ENCODE measurements around the gene PCCA. TPM values are rescaled to one million over a fixed set of nuclear protein-coding genes. Genes with fewer than 3 reads are reported as not detected.
A peak's percentile ranks its signal among the peaks of the same experiment; 100 is the strongest.
"Not testable (repeated sequence)": the region's sequence is repeated elsewhere in the genome, so short reads cannot be mapped to it uniquely, and the experiment has no call there.

The PCCA gene
- total RNA-seq, 3 donors from 2014 or later: 55.7 to 98.6 (median 70.5) TPM

DNA sequence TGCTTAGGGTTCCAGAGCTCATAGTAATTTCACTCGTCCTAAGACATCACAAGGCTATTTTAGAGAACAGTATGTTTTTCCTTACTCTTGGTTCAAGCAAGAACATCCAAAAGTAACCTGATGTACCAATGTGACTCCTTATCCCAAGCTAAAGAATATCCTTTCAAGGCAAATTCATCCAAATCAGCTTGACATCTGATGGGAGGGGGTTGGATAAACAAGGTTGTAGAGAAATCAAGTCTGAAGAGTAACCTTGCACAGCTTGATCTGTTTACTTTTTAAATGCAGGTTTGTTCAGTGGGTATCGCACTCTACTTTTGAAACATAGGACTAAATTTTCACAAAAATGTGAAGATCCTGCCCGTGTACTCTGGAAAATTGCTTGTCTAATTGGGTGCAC, 298.5 kb downstream of the PCCA start:
- ATAC-seq: no peak
- DNase-seq: no peak
- intact Hi-C loops (cut with DNase I, micrococcal nuclease): no loop called here

DNA sequence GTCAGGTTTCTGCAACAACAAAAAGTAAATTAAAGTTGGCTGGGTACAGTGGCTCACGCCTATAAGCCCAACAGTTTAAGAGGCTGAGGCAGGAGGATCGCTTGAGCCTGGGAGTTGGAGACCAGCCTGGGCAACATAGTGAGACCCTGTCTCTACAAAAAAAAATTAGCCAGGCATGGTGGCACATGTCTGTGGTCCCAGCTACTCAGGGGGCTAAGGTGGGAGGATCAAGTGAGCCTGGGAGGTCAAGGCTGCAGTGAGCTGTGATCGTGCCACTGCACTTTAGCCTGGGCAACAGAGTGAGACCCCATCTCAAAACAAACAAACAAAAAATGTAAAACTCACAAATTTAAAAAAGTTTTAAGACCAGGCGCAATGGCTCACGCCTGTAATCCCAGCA, 299.3 kb downstream of the PCCA start:
- H3K36me3 ChIP-seq (ENCODE audit: low read depth); intact Hi-C loops (cut with DNase I, micrococcal nuclease); DNase-seq; H3K4me3 ChIP-seq; ATAC-seq; H3K4me1 ChIP-seq (ENCODE audit: low read depth); H3K9me3 ChIP-seq: not testable (repeated sequence)

More for the DNA sequence above, 298.5 kb downstream of the PCCA start:
- H3K36me3 ChIP-seq (ENCODE audit: low read depth): no peaks in the 10 kb centered on the region
- no peaks in the 10 kb centered on the region for H3K4me1 ChIP-seq (ENCODE audit: low read depth)
- no peak overlapping the region for H3K4me3 ChIP-seq
- TF ChIP-seq, protein P1, sequence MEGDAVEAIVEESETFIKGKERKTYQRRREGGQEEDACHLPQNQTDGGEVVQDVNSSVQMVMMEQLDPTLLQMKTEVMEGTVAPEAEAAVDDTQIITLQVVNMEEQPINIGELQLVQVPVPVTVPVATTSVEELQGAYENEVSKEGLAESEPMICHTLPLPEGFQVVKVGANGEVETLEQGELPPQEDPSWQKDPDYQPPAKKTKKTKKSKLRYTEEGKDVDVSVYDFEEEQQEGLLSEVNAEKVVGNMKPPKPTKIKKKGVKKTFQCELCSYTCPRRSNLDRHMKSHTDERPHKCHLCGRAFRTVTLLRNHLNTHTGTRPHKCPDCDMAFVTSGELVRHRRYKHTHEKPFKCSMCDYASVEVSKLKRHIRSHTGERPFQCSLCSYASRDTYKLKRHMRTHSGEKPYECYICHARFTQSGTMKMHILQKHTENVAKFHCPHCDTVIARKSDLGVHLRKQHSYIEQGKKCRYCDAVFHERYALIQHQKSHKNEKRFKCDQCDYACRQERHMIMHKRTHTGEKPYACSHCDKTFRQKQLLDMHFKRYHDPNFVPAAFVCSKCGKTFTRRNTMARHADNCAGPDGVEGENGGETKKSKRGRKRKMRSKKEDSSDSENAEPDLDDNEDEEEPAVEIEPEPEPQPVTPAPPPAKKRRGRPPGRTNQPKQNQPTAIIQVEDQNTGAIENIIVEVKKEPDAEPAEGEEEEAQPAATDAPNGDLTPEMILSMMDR (IDR thresholded peaks at IDR 0.05): no peak
- H3K9me3 ChIP-seq: no peaks in the 10 kb centered on the region

DNA sequence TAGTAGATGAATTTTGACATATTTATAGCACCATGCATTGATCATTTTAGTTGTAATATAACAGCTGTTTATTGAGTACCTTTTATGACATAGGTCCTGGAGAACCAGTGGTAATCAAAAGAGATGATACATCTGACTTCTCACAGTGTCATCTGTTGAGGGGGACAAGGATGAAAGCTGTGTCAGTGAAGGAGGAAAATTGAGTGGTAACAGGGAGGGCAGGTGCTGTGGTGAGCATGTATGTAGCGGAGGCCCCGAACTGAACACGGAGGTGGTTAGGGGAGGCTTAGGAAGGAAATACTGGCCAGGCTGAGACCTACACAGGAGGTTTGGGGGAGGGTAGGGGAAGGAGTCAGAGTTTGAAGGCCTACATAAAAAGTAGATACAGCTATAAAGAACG, 300.0 kb downstream of the PCCA start:
- Histone ChIP-seq H3K4me1 (ENCODE audit: low read depth) (no peaks in the 10 kb centered on the region), H3K4me3 (no peak overlapping the region), H3K36me3 (ENCODE audit: low read depth) (no peaks in the 10 kb centered on the region), H3K9me3 (no peaks in the 10 kb centered on the region)
- intact Hi-C loops (cut with DNase I, micrococcal nuclease): no loop called here
- TF ChIP-seq, protein P1 (IDR thresholded peaks at IDR 0.05): no peak
- DNase-seq (no peak), ATAC-seq (no peak)

DNA sequence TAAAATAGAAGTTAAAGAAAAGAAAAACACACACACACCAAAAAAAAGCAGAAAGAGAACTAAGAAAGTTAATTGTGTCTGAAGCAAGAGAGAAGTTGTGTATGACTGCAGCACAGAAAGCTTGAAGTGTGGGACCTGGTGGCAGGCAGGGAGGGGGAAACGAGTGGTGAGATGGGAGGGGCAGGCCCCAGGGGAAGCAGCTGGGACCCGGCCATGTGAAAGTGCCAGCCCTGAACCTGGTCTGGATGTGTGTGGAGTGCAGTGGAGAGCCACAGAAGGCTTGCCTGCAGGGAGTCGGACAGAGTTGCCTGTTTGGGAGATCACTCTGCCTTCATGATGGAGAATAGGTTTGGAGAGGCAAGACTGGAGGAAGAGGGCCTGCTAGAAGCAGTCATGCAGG, 300.7 kb downstream of the PCCA start:
- ATAC-seq (no peak), DNase-seq (no peak)
- no peak overlapping the region for H3K4me3 ChIP-seq
- H3K9me3 ChIP-seq: no peaks in the 10 kb centered on the region
- peaks cover 3% of the 10 kb centered on the region for H3K4me1 ChIP-seq (ENCODE audit: low read depth)
- TF ChIP-seq, protein P1 (IDR thresholded peaks at IDR 0.05): no peak
- H3K36me3 ChIP-seq (ENCODE audit: low read depth): no peaks in the 10 kb centered on the region
- intact Hi-C loops (cut with DNase I, micrococcal nuclease): no loop called here

DNA sequence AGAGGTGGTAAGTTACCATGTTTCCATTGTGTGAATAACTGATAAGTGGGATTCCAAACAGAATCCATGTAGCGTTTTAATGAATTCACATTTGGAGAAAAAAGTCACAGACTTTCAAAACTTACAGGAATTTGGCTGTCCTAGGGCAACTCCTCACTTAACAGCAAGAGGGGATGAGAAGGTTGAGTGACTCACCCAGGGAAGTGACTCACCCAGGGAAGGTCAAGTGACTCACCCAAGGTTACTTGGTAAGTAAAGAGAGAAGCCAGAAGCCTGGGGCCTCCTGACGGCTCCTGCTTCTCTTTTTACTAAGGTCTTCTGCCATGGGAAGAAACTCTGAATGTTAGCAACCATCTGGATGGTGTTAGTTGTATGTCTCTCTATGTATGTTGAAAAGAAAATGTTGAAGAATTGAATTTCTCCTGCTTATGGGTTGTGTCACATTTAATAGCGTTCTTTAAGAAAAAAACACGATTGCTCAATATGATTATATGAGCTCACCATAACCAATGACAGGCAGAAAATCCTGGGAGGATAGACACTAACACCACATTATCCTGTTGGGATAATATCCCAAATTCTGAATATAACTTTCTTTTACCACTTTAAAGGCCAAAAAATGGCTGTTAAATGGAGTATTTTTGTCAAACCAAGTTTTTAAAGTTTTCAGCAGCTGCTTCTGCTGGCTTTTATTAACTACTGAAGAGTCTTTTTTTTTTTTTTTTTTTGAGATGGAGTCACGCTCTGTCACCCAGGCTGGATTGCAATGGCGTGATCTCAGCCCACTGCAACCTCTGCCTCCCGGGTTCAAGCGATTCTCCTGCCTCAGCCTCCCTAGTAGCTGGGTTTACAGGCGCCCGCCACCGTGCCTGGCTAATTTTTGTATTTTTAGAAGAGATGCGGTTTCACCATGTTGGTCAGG, 304.1 kb downstream of the PCCA start:
- Histone ChIP-seq H3K36me3 (ENCODE audit: low read depth) (no peaks in the 10 kb centered on the region), H3K9me3 (no peaks in the 10 kb centered on the region), H3K4me3 (no peak overlapping the region), H3K4me1 (ENCODE audit: low read depth) (peaks cover 3% of the 10 kb centered on the region)
- peak in 1 of 3 donors; percentile 71 for DNase-seq
- TF ChIP-seq, protein P1 (IDR thresholded peaks at IDR 0.05): no peak
- intact Hi-C loops (cut with DNase I, micrococcal nuclease): no loop called here
- ATAC-seq: peak; percentile 99

DNA sequence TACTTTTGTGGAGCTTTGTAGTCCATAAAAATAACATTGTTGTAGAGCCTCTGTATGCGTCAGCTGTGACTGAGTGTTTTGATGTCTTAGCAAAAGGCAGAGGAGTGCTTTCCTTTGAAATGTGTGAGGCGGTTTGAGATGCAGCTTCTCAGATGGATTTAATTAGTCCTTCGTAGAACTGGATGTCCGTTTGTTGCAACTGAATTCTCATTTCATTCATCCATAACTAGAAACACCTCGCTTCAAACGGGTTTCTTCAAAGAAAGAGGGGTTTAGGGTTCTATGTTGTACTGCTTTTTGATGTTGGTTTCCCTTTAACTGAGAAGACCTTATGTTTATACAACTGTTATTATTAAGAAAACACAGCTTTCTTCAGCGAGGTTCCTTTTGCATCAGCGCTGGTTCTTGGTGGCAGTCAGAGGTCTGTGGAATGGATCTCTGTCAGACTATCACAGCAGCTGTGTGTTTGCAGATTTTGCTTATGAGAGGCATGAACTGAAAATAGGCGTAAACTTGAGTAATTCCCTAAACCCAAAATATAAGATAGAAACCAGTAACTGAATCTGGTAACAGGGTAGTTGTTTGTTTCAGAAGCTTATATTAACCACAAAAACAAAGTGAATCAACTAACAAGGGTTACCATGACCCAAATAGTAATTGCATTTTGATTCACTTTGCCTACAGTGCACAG, 305.3 kb downstream of the PCCA start:
- no peaks in the 10 kb centered on the region for H3K9me3 ChIP-seq
- intact Hi-C loops (cut with DNase I, micrococcal nuclease): no loop called here

More for the DNA sequence above, 305.3 kb downstream of the PCCA start:
- TF ChIP-seq, protein P1 (IDR thresholded peaks at IDR 0.05): no peak
- peaks cover 3% of the 10 kb centered on the region for H3K4me1 ChIP-seq (ENCODE audit: low read depth)
- no peak overlapping the region for H3K4me3 ChIP-seq
- DNase-seq: no peak
- no peak for ATAC-seq
- H3K36me3 ChIP-seq (ENCODE audit: low read depth): no peaks in the 10 kb centered on the region

All from mucosa of descending colon (tissue), 3 donors.